Esophagus squamous epithelium (tissue), 4 donors: ENCODE data around the gene PPIP5K1.

Experiments
- POLR2A ChIP-seq, 4 donors: fragments of 450-650 bp; IDR thresholded peaks; one replicate each; pipeline ENCODE4 v1.6.1; 2017; ENCODE audit warnings: antibody characterized with exemption in 4 of 4, mild to moderate bottlenecking in 4 of 4, moderate library complexity in 3 of 4
- TF ChIP-seq, protein P1 (sequence below), 6 experiments: fragments of 450-650 bp in 4 of 6; fragments of 200-600 bp in 2 of 6; sonication (generic) in 2 of 6; IDR thresholded peaks; one replicate each; pipeline ENCODE4 v1.5.1; 2016 to 2019; ENCODE audit warnings: antibody characterized with exemption in 6 of 6, mild to moderate bottlenecking in 4 of 6, moderate library complexity in 4 of 6

- TF ChIP-seq, protein P1, sequence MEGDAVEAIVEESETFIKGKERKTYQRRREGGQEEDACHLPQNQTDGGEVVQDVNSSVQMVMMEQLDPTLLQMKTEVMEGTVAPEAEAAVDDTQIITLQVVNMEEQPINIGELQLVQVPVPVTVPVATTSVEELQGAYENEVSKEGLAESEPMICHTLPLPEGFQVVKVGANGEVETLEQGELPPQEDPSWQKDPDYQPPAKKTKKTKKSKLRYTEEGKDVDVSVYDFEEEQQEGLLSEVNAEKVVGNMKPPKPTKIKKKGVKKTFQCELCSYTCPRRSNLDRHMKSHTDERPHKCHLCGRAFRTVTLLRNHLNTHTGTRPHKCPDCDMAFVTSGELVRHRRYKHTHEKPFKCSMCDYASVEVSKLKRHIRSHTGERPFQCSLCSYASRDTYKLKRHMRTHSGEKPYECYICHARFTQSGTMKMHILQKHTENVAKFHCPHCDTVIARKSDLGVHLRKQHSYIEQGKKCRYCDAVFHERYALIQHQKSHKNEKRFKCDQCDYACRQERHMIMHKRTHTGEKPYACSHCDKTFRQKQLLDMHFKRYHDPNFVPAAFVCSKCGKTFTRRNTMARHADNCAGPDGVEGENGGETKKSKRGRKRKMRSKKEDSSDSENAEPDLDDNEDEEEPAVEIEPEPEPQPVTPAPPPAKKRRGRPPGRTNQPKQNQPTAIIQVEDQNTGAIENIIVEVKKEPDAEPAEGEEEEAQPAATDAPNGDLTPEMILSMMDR (IDR thresholded peaks at IDR 0.05), result no peak
- TF ChIP-seq POLR2A (IDR thresholded peaks at IDR 0.05), result no peak
Measured at GRCh38 chr15:43552986-43553385, 37.0 kb downstream of the PPIP5K1 start.
